Tibial nerve (tissue), 4 donors: ENCODE data around the gene CD200. TPM values are rescaled to one million over a fixed set of nuclear protein-coding genes. Genes with fewer than 3 reads are reported as not detected.

Experiments used
- DNase-seq, 2 donors: peaks; one replicate each; pipeline ENCODE4 v3.0.0-alpha.2; 2019; ENCODE audit warnings: low spot score in 2 of 2
- H3K27ac ChIP-seq, 4 donors: fragments of 200-600 bp; sonication (generic) in 3 of 4; one replicate each; pipeline ENCODE4 v1.5.1; 2017 to 2019; ENCODE audit warnings: mild to moderate bottlenecking in 1 of 4
- H3K27me3 ChIP-seq, 2 donors: fragments of 200-600 bp; sonication (generic) in 1 of 2; one replicate each; pipeline versions ENCODE4 v1.5.1 to v1.6.0; 2017 to 2019
- H3K36me3 ChIP-seq, 3 donors: fragments of 200-600 bp; sonication (generic); one replicate each; pipeline ENCODE4 v1.5.1; 2018 to 2019
- H3K4me1 ChIP-seq, 4 donors: fragments of 200-600 bp; sonication (generic) in 3 of 4; one replicate each; pipeline ENCODE4 v1.5.1; 2017 to 2019
- H3K4me3 ChIP-seq, 4 donors: fragments of 200-600 bp; sonication (generic) in 3 of 4; one replicate each; pipeline ENCODE4 v1.5.1; 2017 to 2019; ENCODE audit warnings: mild to moderate bottlenecking in 1 of 4, moderate library complexity in 1 of 4
- H3K9me3 ChIP-seq, 4 donors: fragments of 200-600 bp; sonication (generic) in 3 of 4; one replicate each; pipeline ENCODE4 v1.5.1; 2017 to 2019
- CTCF ChIP-seq, 5 experiments: fragments of 200-600 bp in 3 of 5; fragments of 450-650 bp in 2 of 5; sonication (generic) in 3 of 5; IDR thresholded peaks; one replicate each; pipeline ENCODE4 v1.5.1; 2016 to 2019; ENCODE audit warnings: antibody characterized with exemption in 5 of 5, mild to moderate bottlenecking in 3 of 5, moderate library complexity in 2 of 5
- EP300 ChIP-seq, 2 donors: sonication (generic); formaldehyde crosslinking; IDR thresholded peaks; one replicate each; pipeline ENCODE4 v1.6.1; 2017; ENCODE audit warnings: antibody characterized with exemption in 2 of 2, mild to moderate bottlenecking in 1 of 2
- POLR2A ChIP-seq, 2 donors: fragments of 450-650 bp; IDR thresholded peaks; one replicate each; pipeline ENCODE4 v1.6.1; 2017; ENCODE audit warnings: antibody characterized with exemption in 2 of 2, mild to moderate bottlenecking in 2 of 2, moderate library complexity in 2 of 2
- WGBS, 2 donors: methylation state at CpG; one replicate each; pipeline ENCODE4 v1.1.5; 2018; 5-methylcytosine and 5-hydroxymethylcytosine counted together
- total RNA-seq, 4 donors: library from RNA; depleted of rRNA; stranded (reverse); fragments of >200 nt; gene quantifications; one replicate each; pipeline ENCODE4 v1.1.0, GENCODE V29; 2016

Gene CD200
- total RNA-seq, 4 donors from 2014 or later, result 4.5 to 12.6 (median 8.7) TPM

DNA sequence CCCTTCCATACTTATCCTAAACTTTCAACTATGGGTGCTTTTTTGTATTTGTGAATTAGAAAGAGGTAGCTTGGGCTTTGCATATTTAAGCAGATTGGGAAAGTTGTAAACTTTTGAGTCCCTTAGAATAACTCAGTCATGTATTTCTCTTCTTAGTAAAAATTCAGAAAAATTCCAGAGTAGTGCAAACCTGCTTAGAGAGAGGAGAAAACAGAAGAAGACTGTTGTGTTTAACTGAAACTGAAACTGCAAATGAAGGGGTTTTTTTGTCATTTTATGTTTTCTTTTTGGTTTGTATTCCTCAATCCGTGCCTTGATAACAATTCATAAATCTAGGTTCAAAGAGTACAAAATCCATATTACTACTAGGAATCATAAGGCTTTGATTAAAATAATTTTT is 31.3 kb downstream of the CD200 start:
- Histone ChIP-seq H3K27me3 (no peaks in the 10 kb centered on the region), H3K4me3 (no peak overlapping the region), H3K9me3 (no peaks in the 10 kb centered on the region), H3K4me1 (peaks cover 0 to 12% (median 9%) of the 10 kb centered on the region in 4 donors), H3K27ac (peak overlapping the region in 3 of 4 donors; percentile 21 to 55 (median 41)), H3K36me3 (peaks cover 0 to 11% (median 0%) of the 10 kb centered on the region in 3 donors)
- TF ChIP-seq POLR2A (IDR thresholded peaks at IDR 0.05) (no peak), EP300 (IDR thresholded peaks at IDR 0.05) (no peak), CTCF (IDR thresholded peaks at IDR 0.05) (no peak)
- 11 to 18% methylated on average over 1 of the region's 1 CpG for WGBS, 2 donors
- no peak for DNase-seq

GRCh38 chr3:112365035-112365434 is 32.1 kb downstream of the CD200 start:
- no peak for DNase-seq
- H3K4me3 ChIP-seq, result no peak overlapping the region
- 62 to 76% methylated on average over 2 of the region's 2 CpGs for WGBS, 2 donors
- TF ChIP-seq POLR2A (IDR thresholded peaks at IDR 0.05) (no peak), CTCF (IDR thresholded peaks at IDR 0.05) (no peak), EP300 (IDR thresholded peaks at IDR 0.05) (no peak)
- H3K4me1 ChIP-seq, result peaks cover 0 to 12% (median 9%) of the 10 kb centered on the region in 4 donors
- no peaks in the 10 kb centered on the region for H3K27me3 ChIP-seq
- peak overlapping the region in 2 of 4 donors; percentile 41 to 55 for H3K27ac ChIP-seq
- no peaks in the 10 kb centered on the region for H3K9me3 ChIP-seq
- H3K36me3 ChIP-seq, result peaks cover 0 to 11% (median 0%) of the 10 kb centered on the region in 3 donors

- 67 to 74% methylated on average over 3 of the region's 3 CpGs for WGBS, 2 donors
- H3K9me3 ChIP-seq, result no peaks in the 10 kb centered on the region
- peaks cover 0 to 11% (median 0%) of the 10 kb centered on the region in 3 donors for H3K36me3 ChIP-seq
- DNase-seq, result no peak
- H3K27ac ChIP-seq, result no peak overlapping the region
- no peaks in the 10 kb centered on the region for H3K27me3 ChIP-seq
- TF ChIP-seq CTCF (IDR thresholded peaks at IDR 0.05), result no peak
- no peak for TF ChIP-seq EP300 (IDR thresholded peaks at IDR 0.05)
- no peak for TF ChIP-seq POLR2A (IDR thresholded peaks at IDR 0.05)
- H3K4me3 ChIP-seq, result no peak overlapping the region
- peaks cover 0 to 10% (median 8%) of the 10 kb centered on the region in 4 donors for H3K4me1 ChIP-seq
Measured at GRCh38 chr3:112365636-112366035, 32.7 kb downstream of the CD200 start.

DNA sequence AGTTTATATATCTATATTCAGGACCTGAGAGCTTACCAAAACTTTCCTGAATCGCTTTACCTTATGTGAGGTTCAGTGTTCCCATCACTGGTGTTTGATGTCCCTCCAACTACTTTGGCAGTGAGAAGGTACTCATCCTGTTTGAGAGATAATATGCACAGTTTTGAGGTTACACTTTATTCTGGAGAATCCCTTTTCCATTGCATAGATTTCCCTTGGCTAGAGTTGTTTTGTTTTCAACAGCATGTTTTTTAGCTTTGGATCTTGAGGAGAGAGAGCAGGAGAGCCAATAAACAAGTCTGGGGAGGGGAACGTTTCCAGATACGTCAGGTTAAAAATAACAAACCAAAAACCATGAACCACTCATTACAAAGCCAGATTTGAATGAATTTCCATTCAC is 33.6 kb downstream of the CD200 start:
- Histone ChIP-seq H3K9me3 (no peaks in the 10 kb centered on the region), H3K27me3 (no peaks in the 10 kb centered on the region), H3K36me3 (peaks cover 0 to 11% (median 0%) of the 10 kb centered on the region in 3 donors), H3K4me3 (no peak overlapping the region), H3K4me1 (peaks cover 0 to 10% (median 8%) of the 10 kb centered on the region in 4 donors), H3K27ac (peak overlapping the region in 1 of 4 donors; percentile 31)
- TF ChIP-seq EP300 (IDR thresholded peaks at IDR 0.05) (no peak), CTCF (IDR thresholded peaks at IDR 0.05) (no peak), POLR2A (IDR thresholded peaks at IDR 0.05) (no peak)
- DNase-seq, result no peak
- WGBS, 2 donors, result 58% methylated on average over 3 of the region's 3 CpGs

GRCh38 chr3:112371569-112371968 is 38.6 kb downstream of the CD200 start:
- no peak overlapping the region for H3K4me3 ChIP-seq
- H3K36me3 ChIP-seq, result peaks cover 0 to 4% (median 0%) of the 10 kb centered on the region in 3 donors
- TF ChIP-seq CTCF (IDR thresholded peaks at IDR 0.05), result no peak
- TF ChIP-seq POLR2A (IDR thresholded peaks at IDR 0.05), result no peak
- TF ChIP-seq EP300 (IDR thresholded peaks at IDR 0.05), result no peak
- no peak for DNase-seq
- no peaks in the 10 kb centered on the region for H3K27me3 ChIP-seq
- 70 to 77% methylated on average over 3 of the region's 3 CpGs for WGBS, 2 donors
- H3K27ac ChIP-seq, result no peak overlapping the region
- H3K9me3 ChIP-seq, result no peaks in the 10 kb centered on the region
- H3K4me1 ChIP-seq, result peaks cover 0 to 10% (median 0%) of the 10 kb centered on the region in 4 donors
